ENCODE results near the gene FSTL4. TPM values are rescaled to one million over a fixed set of nuclear protein-coding genes. Genes with fewer than 3 reads are reported as not detected.

The FSTL4 gene
- polyA plus RNA-seq, 1 donor (not counting 4 experiments of a cell fraction or from before 2014, with no cell fraction given), result 1.7 TPM

GRCh38 chr5:133458435-133458834, 153.9 kb downstream of the FSTL4 start:
- no peak for FAIRE-seq
- no peak overlapping the region for H2AFZ ChIP-seq (ENCODE audit: control insufficient read depth, low read length)
- DNase-seq (ENCODE audit: low read depth, low spot score), result no peak
- H3K9me1 ChIP-seq (ENCODE audit: control insufficient read depth, extremely low read depth, insufficient read depth, low read length), result no peaks in the 10 kb centered on the region
- no peak overlapping the region for H3K4me3 ChIP-seq (ENCODE audit: control insufficient read depth in 2 of 3, extremely low read depth in 1 of 3, insufficient read depth in 2 of 3, low read depth in 1 of 3, low read length in 3 of 3)
- H3K4me1 ChIP-seq (ENCODE audit: control insufficient read depth, extremely low read depth, insufficient read depth, low read length), result peaks cover 26% of the 10 kb centered on the region
- H3K27ac ChIP-seq (ENCODE audit: control insufficient read depth, insufficient read depth, low read length), result no peak overlapping the region
- dilution Hi-C loops (cut with MboI; ENCODE audit: extremely low pct_ligation_motif_present, low sequenced_read_pairs), result no loop called here
- TF ChIP-seq CTCF (optimal IDR thresholded peaks at IDR 0.05 in 1 of 3, IDR thresholded peaks at IDR 0.05 in 1 of 3, conservative IDR thresholded peaks at IDR 0.05 in 1 of 3; ENCODE audit: extremely low read depth in 1 of 3, insufficient read depth in 2 of 3, low read length in 3 of 3), result no peak
- TF ChIP-seq EZH2 (IDR thresholded peaks at IDR 0.05; ENCODE audit: low read length), result no peak
- peaks cover 4% of the 10 kb centered on the region for H3K27me3 ChIP-seq (ENCODE audit: control insufficient read depth, extremely low read depth, insufficient read depth, low read length)
- no peaks in the 10 kb centered on the region for H3K36me3 ChIP-seq (ENCODE audit: control insufficient read depth in 2 of 2, extremely low read depth in 1 of 2, insufficient read depth in 2 of 2, low read length in 2 of 2)
- no peaks in the 10 kb centered on the region for H4K20me1 ChIP-seq (ENCODE audit: control insufficient read depth, extremely low read depth, insufficient read depth, low read length)
- no peak overlapping the region for H3K9ac ChIP-seq (ENCODE audit: control insufficient read depth, extremely low read depth, insufficient read depth, low read length)
- no peaks in the 10 kb centered on the region for H3K9me3 ChIP-seq (ENCODE audit: control insufficient read depth, low read depth, low read length)
- H3K79me2 ChIP-seq (ENCODE audit: control insufficient read depth, insufficient read depth, low read length), result no peaks in the 10 kb centered on the region
- no peak overlapping the region for H3K4me2 ChIP-seq (ENCODE audit: control insufficient read depth, extremely low read depth, insufficient read depth, low read depth, low read length)

- H3K27ac ChIP-seq (ENCODE audit: control insufficient read depth, insufficient read depth, low read length), result no peak overlapping the region
- H3K9me1 ChIP-seq (ENCODE audit: control insufficient read depth, extremely low read depth, insufficient read depth, low read length), result no peaks in the 10 kb centered on the region
- no peak for DNase-seq (ENCODE audit: low read depth, low spot score)
- TF ChIP-seq CTCF (optimal IDR thresholded peaks at IDR 0.05 in 1 of 3, IDR thresholded peaks at IDR 0.05 in 1 of 3, conservative IDR thresholded peaks at IDR 0.05 in 1 of 3; ENCODE audit: extremely low read depth in 1 of 3, insufficient read depth in 2 of 3, low read length in 3 of 3), result no peak
- TF ChIP-seq EZH2 (IDR thresholded peaks at IDR 0.05; ENCODE audit: low read length), result no peak
- peak overlapping the region; percentile 46 for H3K4me2 ChIP-seq (ENCODE audit: control insufficient read depth, extremely low read depth, insufficient read depth, low read depth, low read length)
- no peak overlapping the region for H3K4me3 ChIP-seq (ENCODE audit: control insufficient read depth in 2 of 3, extremely low read depth in 1 of 3, insufficient read depth in 2 of 3, low read depth in 1 of 3, low read length in 3 of 3)
- peak; percentile 36 for FAIRE-seq
- H3K79me2 ChIP-seq (ENCODE audit: control insufficient read depth, insufficient read depth, low read length), result no peaks in the 10 kb centered on the region
- H3K9me3 ChIP-seq (ENCODE audit: control insufficient read depth, low read depth, low read length), result no peaks in the 10 kb centered on the region
- H3K27me3 ChIP-seq (ENCODE audit: control insufficient read depth, extremely low read depth, insufficient read depth, low read length), result peaks cover 5% of the 10 kb centered on the region
- H3K4me1 ChIP-seq (ENCODE audit: control insufficient read depth, extremely low read depth, insufficient read depth, low read length), result peaks cover 26% of the 10 kb centered on the region
- peak overlapping the region; percentile 21 for H2AFZ ChIP-seq (ENCODE audit: control insufficient read depth, low read length)
- dilution Hi-C loops (cut with MboI; ENCODE audit: extremely low pct_ligation_motif_present, low sequenced_read_pairs), result no loop called here
- no peak overlapping the region for H3K9ac ChIP-seq (ENCODE audit: control insufficient read depth, extremely low read depth, insufficient read depth, low read length)
- H4K20me1 ChIP-seq (ENCODE audit: control insufficient read depth, extremely low read depth, insufficient read depth, low read length), result no peaks in the 10 kb centered on the region
- H3K36me3 ChIP-seq (ENCODE audit: control insufficient read depth in 2 of 2, extremely low read depth in 1 of 2, insufficient read depth in 2 of 2, low read length in 2 of 2), result no peaks in the 10 kb centered on the region
Observed at GRCh38 chr5:133457439-133458355, 154.6 kb downstream of the FSTL4 start.

Measured in keratinocyte (primary cell).